Measurements from ENCODE around the gene KLF4. TPM values are rescaled to one million over a fixed set of nuclear protein-coding genes. Genes with fewer than 3 reads are reported as not detected.
"Not testable (repeated sequence)": the region's sequence is repeated elsewhere in the genome, so short reads cannot be mapped to it uniquely, and the experiment has no call there.

KLF4 gene
- total RNA-seq, 2 experiments from 2014 or later = 0.53 to 1.5 TPM

DNA sequence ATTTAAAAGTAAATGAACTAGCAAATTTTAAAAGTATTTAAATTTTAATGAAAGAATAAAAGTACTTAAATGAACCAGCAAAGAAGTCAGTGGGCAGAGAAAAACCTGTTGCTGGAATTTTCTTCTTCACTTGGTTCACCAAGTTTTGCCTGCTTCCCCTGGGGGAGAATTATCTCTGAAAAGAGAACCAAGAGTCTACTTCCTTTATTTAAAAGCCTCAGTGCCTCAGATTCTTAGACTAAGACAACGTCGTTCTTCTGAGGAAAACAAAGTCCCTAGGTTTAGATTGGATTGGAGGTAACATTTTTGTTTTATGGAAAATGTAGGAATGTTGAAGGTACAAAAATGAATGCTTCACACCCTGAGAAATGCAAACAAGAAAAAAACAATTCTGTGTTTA lies 7.4 kb upstream of the KLF4 start:
- Mint-ChIP-seq H3K36me3 (no peaks in the 10 kb centered on the region), H3K27me3 (peaks cover 28% of the 10 kb centered on the region), H3K27ac (no peak overlapping the region), H3K4me3 (no peak overlapping the region), H3K9me3 (ENCODE audit: low read depth) (no peaks in the 10 kb centered on the region), H3K4me1 (no peaks in the 10 kb centered on the region)
- no peak for DNase-seq
- ATAC-seq = no peak
- CTCF ChIA-PET = no interaction called here

DNA sequence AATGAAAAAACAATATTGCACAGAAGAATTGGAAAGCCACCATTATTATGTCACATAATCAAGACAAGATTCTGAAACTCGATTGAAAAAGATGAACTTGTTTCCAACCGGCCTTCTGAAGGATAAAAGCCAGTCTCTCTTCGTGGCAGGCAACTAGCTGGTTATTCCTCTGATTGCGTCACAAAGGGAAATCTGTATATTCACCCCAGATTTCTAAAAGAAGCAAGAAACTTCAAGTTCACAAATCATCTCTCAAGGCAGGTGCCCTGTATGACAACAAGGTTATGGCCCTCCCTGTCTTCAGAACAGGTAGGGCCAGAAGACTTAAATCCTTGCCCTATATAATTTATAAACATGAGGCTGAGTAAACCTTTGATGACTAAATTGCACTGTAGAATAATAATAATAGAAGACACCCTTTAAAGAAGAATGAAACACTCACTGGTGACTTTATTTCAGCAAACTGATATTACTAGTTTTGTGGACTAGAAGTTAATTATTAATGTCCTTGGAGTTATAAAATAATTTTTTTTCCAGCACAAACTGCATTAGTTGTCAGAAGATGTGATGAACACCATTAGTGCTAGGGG lies 2.9 kb upstream of the KLF4 start:
- Mint-ChIP-seq H3K36me3 (no peaks in the 10 kb centered on the region), H3K4me1 (peaks cover 15% of the 10 kb centered on the region), H3K4me3 (no peak overlapping the region), H3K9me3 (ENCODE audit: low read depth) (no peaks in the 10 kb centered on the region), H3K27me3 (peaks cover 65% of the 10 kb centered on the region), H3K27ac (no peak overlapping the region)
- CTCF ChIA-PET = no interaction called here
- ATAC-seq = no peak
- no peak for DNase-seq

- H3K9me3 Mint-ChIP-seq (ENCODE audit: low read depth) = no peaks in the 10 kb centered on the region
- DNase-seq (no peak), ATAC-seq (no peak)
- peaks cover 15% of the 10 kb centered on the region for H3K4me1 Mint-ChIP-seq
- H3K27ac Mint-ChIP-seq = no peak overlapping the region
- H3K4me3 Mint-ChIP-seq = no peak overlapping the region
- CTCF ChIA-PET = no interaction called here
- H3K27me3 Mint-ChIP-seq = peaks cover 71% of the 10 kb centered on the region
- no peaks in the 10 kb centered on the region for H3K36me3 Mint-ChIP-seq
Measured at GRCh38 chr9:107491081-107492053, 1.8 kb upstream of the KLF4 start.

GRCh38 chr9:107490606-107490970 lies 1.0 kb upstream of the KLF4 start:
- H3K27me3 Mint-ChIP-seq = peaks cover 79% of the 10 kb centered on the region
- H3K36me3 Mint-ChIP-seq; CTCF ChIA-PET; DNase-seq; H3K9me3 Mint-ChIP-seq (ENCODE audit: low read depth); H3K27ac Mint-ChIP-seq; ATAC-seq: not testable (repeated sequence)
- H3K4me3 Mint-ChIP-seq = peak overlapping the region; percentile 34
- peaks cover 15% of the 10 kb centered on the region for H3K4me1 Mint-ChIP-seq

GRCh38 chr9:107489144-107489673 lies 360 bp downstream of the KLF4 start:
- H3K27ac Mint-ChIP-seq = no peak overlapping the region
- H3K4me1 Mint-ChIP-seq = peaks cover 15% of the 10 kb centered on the region
- peaks cover 75% of the 10 kb centered on the region for H3K27me3 Mint-ChIP-seq
- H3K9me3 Mint-ChIP-seq (ENCODE audit: low read depth) = no peaks in the 10 kb centered on the region
- H3K4me3 Mint-ChIP-seq = peak overlapping the region; percentile 40
- no peaks in the 10 kb centered on the region for H3K36me3 Mint-ChIP-seq
- ATAC-seq = peak; percentile 32
- CTCF ChIA-PET = interaction anchor here (1.1 kb wide), 1 partner anchor 33 kb away, joined by 3 read pairs; no protein-coding TSS in a partner anchor
- no peak for DNase-seq

- ATAC-seq = no peak
- no peak for DNase-seq
- CTCF ChIA-PET = interaction anchor here (1.1 kb wide), 1 partner anchor 33 kb away, joined by 3 read pairs; no protein-coding TSS in a partner anchor
Measured at GRCh38 chr9:107488375-107489143, 1.0 kb downstream of the KLF4 start.

DNA sequence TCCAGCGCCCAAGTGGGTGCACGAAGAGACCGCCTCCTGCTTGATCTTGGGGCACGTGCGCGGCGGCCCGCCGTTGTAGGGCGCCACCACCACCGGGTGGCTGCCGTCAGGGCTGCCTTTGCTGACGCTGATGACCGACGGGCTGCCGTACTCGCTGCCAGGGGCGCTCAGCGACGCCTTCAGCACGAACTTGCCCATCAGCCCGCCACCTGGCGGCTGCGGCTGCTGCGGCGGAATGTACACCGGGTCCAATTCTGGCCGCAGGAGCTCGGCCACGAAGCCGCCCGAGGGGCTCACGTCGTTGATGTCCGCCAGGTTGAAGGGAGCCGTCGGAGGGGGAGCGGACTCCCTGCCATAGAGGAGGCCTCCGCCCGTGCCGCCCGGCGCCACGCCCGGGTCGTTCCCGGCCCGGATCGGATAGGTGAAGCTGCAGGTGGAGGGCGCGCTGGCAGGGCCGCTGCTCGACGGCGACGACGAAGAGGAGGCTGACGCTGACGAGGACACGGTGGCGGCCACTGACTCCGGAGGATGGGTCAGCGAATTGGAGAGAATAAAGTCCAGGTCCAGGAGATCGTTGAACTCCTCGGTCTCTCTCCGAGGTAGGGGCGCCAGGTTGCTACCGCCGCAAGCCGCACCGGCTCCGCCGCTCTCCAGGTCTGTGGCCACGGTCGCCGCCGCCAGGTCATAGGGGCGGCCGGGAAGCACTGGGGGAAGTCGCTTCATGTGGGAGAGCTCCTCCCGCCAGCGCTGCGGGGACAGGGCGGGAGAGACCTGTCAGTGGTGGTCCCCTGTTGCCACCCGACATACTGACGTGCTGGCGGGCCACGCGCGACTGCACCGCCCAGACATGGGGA lies 1.8 kb downstream of the KLF4 start:
- H3K36me3 Mint-ChIP-seq = no peaks in the 10 kb centered on the region
- no peak overlapping the region for H3K4me3 Mint-ChIP-seq
- DNase-seq = no peak
- H3K27me3 Mint-ChIP-seq = peaks cover 71% of the 10 kb centered on the region
- CTCF ChIA-PET = no interaction called here
- no peaks in the 10 kb centered on the region for H3K9me3 Mint-ChIP-seq (ENCODE audit: low read depth)
- peaks cover 15% of the 10 kb centered on the region for H3K4me1 Mint-ChIP-seq
- ATAC-seq = no peak
- no peak overlapping the region for H3K27ac Mint-ChIP-seq

More at GRCh38 chr9:107488375-107489143, 1.0 kb downstream of the KLF4 start:
- no peak overlapping the region for H3K27ac Mint-ChIP-seq
- peaks cover 15% of the 10 kb centered on the region for H3K4me1 Mint-ChIP-seq
- peaks cover 73% of the 10 kb centered on the region for H3K27me3 Mint-ChIP-seq
- H3K36me3 Mint-ChIP-seq = no peaks in the 10 kb centered on the region
- H3K4me3 Mint-ChIP-seq = peak overlapping the region; percentile 40
- no peaks in the 10 kb centered on the region for H3K9me3 Mint-ChIP-seq (ENCODE audit: low read depth)

DNA sequence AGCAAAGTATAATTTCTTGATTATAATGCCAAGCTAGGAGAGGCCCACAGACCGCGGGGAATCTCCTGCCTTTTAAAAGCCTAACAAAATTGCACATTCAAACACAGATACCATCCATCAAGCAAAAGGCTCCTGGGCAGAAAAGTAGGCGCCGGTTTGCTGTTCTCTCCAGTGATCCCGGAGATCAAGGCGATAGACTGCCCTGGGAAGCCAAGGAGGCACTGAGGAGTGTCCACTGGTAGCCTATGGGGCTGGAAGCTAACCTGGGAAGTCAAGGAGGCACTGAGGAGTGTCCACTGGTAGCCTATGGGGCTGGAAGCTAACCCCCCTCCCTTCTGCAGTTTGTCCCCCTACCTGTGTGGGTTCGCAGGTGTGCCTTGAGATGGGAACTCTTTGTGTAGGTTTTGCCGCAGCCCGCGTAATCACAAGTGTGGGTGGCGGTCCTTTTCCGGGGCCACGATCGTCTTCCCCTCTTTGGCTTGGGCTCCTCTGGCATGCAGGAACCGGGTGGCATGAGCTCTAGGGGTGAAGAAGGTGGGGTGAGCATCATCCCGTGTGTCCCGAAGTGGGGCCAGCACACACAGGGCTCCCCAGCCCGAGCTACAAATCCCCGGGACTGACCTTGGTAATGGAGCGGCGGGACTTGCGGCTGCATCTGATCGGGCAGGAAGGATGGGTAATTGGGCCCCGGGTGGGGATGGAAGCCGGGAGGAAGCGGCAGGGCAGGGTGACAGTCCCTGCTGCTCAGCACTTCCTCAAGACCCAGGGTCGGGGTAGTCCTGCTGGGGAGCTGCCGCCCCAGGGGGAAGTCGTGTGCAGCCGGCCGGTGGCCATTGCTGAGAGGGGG lies 2.7 kb downstream of the KLF4 start:
- ATAC-seq = no peak
- Mint-ChIP-seq H3K36me3 (no peaks in the 10 kb centered on the region), H3K9me3 (ENCODE audit: low read depth) (no peaks in the 10 kb centered on the region), H3K27ac (no peak overlapping the region), H3K4me1 (peaks cover 15% of the 10 kb centered on the region), H3K27me3 (peaks cover 64% of the 10 kb centered on the region), H3K4me3 (no peak overlapping the region)
- CTCF ChIA-PET = no interaction called here
- no peak for DNase-seq

- no peaks in the 10 kb centered on the region for H3K36me3 Mint-ChIP-seq
- H3K27ac Mint-ChIP-seq = no peak overlapping the region
- H3K4me1 Mint-ChIP-seq = peaks cover 9% of the 10 kb centered on the region
- H3K9me3 Mint-ChIP-seq (ENCODE audit: low read depth) = no peaks in the 10 kb centered on the region
- peaks cover 53% of the 10 kb centered on the region for H3K27me3 Mint-ChIP-seq
- ATAC-seq = no peak
- no peak for DNase-seq
- CTCF ChIA-PET = no interaction called here
- no peak overlapping the region for H3K4me3 Mint-ChIP-seq
Measured at GRCh38 chr9:107485458-107486043, 4.0 kb downstream of the KLF4 start.

DNA sequence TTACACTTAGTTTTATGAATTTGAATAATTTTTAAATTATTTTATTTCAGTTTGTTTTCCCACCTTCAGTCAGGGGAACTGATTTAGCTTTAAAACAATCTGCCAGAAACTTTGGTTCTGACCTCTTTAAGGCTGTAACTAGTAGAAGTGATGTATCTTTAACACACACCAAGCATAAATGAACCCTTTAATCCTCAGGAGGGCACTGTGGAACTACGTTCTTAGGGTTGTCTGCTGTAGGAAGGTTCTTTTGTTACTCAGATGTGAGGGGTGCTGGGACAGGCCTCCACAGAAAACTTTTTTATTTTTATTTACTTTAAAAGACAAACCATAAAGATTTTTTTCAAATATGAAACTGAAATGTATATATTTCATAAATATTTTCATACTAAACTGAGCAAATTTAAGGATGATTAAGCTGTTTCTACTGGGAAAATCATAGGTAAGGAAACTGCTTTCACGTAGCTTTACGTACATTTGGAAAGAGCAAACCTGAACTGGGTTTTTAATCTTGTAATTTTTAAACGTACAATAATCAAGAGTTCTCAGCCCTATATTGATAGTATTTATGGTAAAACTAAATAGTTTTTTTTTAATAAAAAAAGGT lies 5.3 kb downstream of the KLF4 start:
- Mint-ChIP-seq H3K4me3 (no peak overlapping the region), H3K9me3 (ENCODE audit: low read depth) (no peaks in the 10 kb centered on the region), H3K4me1 (peaks cover 6% of the 10 kb centered on the region), H3K27ac (no peak overlapping the region), H3K36me3 (no peaks in the 10 kb centered on the region), H3K27me3 (peaks cover 47% of the 10 kb centered on the region)
- CTCF ChIA-PET = no interaction called here
- DNase-seq (no peak), ATAC-seq (no peak)

- DNase-seq (no peak), ATAC-seq (no peak)
- Mint-ChIP-seq H3K36me3 (no peaks in the 10 kb centered on the region), H3K27ac (no peak overlapping the region), H3K27me3 (peaks cover 44% of the 10 kb centered on the region), H3K9me3 (ENCODE audit: low read depth) (no peaks in the 10 kb centered on the region), H3K4me1 (peaks cover under 1% of the 10 kb centered on the region), H3K4me3 (no peak overlapping the region)
- CTCF ChIA-PET = no interaction called here
Measured at GRCh38 chr9:107483666-107484065, 5.9 kb downstream of the KLF4 start.

Data from activated CD8-positive, alpha-beta memory T cell treated with anti-CD3 and anti-CD28 coated beads, Interleukin-2, amount 10 ng/mL, durations not matched to agents 7 days and 5 days (primary cell).